GM19035 (cell line): ENCODE measurements around the gene OAF.

ENCODE experiments used
- ATAC-seq: cut with Tn5 transposase; IDR thresholded peaks from one replicate; pipeline ENCODE4 v1.9.1; 2021; ENCODE audit not compliant: unreplicated experiment

The OAF gene

DNA sequence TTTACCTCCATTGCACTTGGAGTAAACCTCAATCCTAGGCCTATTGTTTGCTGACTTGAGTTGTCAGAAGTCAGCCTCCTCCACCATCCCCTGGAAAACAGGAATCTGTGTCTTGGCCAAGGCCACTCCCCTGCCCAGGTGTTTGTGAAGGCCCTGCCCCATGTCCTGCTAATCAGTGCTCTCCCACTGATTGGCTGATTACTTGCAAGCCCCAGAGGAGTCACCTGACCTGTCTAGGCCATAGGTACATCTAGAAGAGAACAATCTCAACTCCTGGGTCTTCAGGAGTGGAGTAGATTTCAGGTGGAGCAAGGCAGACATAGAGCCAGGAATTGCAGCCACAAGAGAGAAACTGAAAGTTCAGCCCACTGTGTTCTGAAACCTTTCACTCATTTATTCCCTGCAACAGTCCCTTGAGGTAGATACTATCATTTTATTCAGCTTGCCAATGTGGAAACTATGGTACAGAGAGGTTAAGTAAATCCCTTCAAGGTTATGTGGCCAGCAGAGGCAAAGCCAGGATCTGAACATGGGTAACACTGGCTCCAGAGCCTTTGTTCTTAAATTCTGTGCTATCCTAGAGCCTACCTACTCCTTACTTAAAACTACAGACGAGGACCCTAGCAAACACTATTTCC is 10.4 kb downstream of the OAF start:
- no peak for ATAC-seq

DNA sequence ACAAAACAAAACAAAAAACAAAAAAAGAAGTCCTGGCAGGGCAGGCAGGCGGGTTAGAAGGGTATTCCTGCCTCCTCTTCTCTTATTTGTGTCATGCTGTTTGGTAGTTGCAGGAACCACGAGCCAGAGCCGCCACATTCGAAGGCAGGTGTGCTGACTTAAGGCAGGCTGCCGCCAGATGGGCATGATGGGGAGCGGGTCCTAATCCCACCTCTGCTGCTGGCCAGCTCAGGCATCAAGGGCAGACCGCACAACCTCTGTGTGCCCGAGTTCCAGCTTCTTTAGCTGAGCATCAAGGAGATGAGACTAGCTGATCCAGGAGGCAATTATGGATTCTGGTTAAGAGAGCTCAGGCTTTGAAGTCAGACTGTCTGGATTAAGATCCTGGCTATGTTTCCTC is 12.1 kb downstream of the OAF start:
- no peak for ATAC-seq

DNA sequence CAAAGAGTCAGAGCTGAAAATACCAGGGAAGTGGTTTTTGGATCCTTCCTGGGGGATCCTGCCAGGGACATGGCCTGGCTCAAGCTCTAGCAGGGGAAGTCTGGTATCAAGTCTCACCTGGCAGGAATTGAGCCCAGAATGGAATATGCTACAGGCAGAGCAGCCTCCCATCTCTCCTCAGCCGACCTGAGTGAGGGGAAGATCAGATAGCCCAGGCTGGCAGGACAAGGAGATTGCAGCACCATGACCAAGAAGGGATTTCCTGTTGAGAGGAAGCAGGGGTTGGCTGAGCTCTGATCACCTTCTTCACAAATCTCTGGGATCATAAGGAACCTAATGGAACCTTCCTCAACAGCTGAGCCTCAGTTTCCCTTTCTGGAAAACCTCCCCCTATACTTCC is 13.0 kb downstream of the OAF start:
- no peak for ATAC-seq

DNA sequence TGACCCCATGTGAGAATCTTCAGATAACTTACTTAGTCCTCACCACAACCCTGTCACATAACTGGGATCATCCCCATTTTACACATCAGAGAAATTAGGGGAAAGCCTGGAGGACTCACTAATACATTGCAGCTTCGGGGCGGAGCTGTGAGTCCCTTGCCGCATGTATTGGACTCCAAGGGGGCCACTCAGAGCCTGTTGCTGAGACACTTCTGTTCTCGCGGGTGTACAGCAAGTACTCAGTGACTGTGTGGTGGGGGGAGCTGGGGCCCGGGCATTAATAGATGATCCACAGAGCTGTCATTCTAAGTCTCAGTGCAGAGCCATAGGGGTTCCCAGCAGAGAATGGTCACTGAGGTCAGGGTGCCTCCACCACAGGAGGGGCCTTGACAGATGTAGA is 13.5 kb downstream of the OAF start:
- ATAC-seq: no peak

DNA sequence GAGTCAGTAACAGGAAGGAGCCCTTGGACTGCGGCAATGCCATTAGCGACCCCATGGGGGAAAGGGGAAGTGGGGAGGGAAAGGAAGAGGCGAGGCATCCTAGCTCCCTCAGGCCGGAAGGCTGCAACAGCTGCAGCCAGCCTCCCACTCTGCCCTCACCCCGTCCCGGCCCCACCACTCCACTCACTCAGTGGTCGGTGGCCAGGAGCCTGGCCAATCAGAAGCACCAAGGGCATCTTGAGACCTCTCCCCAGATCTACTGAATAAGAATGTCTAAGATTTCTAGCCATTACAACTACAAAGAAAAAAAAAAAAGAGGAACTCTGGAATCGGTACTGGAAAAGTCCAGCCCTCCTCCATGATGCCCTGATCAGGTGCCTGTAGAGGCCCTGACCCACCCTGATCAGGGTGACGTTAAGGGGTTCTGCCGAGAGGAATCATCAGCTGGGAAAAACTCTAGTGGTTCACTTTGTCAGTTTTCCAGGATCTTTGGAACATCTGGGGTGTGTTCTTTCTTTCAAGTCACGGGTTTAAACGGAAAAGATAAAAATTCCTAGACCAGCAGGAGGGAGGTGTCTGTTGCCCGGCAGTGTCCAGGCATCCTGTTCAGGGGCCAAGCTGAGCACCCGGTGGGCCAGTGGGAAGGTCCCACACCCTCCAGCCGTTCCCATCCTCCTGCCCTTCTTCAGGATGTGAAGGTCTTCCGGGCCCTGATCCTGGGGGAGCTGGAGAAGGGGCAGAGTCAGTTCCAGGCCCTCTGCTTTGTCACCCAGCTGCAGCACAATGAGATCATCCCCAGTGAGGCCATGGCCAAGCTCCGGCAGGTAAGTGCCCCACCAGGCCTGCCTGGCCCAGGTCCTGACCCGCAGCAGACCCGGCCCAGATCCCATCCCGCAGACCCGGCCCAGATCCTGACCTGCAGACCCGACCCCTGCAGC is 14.4 kb downstream of the OAF start:
- ATAC-seq: no peak

DNA sequence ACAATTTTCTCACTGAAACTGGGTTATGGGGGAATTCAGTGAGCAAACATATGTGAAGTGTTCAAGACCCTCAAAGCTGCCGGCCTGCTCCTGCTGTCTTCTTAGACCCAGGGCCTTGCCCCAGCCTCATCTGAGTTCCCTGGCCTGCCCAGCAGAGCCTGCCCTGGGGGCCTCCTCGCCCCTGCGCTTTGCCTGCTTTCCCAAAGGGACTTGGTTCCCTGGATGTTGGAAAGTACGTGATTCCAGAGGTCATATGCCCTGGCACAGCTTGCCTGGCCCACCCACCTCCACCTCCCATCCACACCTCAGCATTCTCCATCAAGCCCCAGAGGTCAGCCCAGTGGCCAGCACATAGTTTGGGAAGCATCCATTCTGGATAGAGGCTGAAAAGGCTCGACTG is 15.4 kb downstream of the OAF start:
- no peak for ATAC-seq

DNA sequence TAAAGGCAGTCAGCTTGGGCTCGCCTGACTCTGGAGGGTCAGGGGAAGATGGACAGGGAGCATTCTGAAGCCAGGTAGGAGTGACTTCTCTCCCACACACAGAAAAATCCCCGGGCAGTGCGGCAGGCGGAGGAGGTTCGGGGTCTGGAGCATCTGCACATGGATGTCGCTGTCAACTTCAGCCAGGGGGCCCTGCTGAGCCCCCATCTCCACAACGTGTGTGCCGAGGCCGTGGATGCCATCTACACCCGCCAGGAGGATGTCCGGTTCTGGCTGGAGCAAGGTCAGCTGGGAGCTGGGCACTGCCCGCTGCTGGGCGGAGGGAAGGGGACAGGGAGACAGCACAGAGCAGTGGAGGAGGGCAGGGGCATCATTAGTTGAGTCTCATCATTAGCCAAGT is 15.9 kb downstream of the OAF start:
- no peak for ATAC-seq

DNA sequence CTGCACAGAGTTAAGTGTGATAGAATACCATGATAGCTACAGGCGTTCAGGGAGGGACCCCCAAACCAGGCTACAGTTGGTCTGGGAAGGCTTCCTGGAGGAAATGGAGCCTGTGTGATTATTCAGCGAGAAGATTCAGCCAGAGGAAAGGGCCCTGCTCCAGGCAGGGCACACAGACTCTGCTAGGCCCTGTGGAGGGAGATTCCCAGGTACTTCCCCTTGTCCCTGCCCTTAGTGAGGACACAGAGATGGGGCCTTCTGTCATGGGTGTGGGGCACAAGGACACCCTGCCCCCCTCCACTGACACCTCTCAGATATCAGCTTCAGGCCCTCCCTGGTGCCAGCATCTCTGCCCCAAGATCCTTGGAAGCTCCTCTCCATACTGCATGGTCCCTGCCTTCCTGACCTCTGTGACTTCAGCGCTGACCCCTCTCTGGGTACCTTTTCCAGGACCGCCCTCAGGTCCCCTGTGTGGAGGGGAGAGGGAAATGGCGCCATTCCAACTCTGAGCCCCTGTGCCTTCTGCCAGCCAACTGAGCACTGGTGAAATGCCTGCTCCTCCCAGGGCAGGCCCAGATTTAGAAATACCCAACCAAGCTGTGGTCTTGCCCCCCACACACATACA is 16.5 kb downstream of the OAF start:
- ATAC-seq: no peak

DNA sequence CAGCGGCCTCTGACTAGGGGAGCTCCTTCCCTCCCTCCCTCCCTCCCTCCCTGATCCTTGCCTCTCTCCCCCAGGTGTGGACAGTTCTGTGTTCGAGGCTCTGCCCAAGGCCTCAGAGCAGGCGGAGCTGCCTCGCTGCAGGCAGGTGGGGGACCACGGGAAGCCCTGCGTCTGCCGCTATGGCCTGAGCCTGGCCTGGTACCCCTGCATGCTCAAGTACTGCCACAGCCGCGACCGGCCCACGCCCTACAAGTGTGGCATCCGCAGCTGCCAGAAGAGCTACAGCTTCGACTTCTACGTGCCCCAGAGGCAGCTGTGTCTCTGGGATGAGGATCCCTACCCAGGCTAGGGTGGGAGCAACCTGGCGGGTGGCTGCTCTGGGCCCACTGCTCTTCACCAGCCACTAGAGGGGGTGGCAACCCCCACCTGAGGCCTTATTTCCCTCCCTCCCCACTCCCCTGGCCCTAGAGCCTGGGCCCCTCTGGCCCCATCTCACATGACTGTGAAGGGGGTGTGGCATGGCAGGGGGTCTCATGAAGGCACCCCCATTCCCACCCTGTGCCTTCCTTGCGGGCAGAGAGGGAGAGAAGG is 18.1 kb downstream of the OAF start:
- no peak for ATAC-seq

DNA sequence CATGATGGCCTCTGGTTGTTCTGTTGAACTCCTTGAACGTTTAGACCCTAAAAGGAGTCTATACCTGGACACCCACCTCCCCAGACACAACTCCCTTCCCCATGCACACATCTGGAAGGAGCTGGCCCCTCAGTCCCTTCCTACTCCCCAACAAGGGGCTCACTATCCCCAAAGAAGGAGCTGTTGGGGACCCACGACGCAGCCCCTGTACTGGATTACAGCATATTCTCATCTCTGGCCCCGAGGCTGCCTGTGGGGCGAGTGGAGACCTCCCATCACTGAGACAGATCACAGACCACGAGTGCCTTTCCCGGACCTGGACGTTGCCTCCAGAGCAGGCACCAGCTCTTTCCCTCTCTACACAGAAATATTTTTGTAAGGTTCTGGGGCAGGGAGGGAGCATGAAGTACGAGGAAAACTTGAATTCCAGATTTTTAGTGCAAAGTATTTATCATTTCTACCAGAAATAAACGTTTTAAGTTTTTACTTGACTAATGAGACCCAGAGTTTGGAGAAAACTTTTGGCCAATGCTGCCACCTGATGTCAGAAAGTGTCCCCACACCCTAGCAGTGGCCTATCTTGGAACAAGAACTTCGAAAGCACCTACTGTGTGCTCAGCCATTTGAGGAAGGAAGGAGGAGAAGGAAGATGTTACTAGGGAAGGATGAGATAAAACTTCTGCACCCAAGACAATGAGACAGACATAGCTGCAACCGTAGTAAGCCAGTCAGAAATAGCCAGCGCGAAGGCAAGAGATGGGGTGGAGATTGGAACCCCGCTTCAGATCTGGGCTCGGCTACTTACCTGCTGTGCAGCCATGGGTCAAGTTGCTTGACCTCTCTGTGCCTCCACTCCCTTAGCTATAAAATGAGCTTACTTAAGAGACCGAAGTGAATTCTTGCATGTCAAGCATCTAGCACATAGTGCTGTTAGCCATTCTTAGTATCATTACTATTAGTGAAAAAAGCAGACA is 18.9 kb downstream of the OAF start:
- no peak for ATAC-seq

DNA sequence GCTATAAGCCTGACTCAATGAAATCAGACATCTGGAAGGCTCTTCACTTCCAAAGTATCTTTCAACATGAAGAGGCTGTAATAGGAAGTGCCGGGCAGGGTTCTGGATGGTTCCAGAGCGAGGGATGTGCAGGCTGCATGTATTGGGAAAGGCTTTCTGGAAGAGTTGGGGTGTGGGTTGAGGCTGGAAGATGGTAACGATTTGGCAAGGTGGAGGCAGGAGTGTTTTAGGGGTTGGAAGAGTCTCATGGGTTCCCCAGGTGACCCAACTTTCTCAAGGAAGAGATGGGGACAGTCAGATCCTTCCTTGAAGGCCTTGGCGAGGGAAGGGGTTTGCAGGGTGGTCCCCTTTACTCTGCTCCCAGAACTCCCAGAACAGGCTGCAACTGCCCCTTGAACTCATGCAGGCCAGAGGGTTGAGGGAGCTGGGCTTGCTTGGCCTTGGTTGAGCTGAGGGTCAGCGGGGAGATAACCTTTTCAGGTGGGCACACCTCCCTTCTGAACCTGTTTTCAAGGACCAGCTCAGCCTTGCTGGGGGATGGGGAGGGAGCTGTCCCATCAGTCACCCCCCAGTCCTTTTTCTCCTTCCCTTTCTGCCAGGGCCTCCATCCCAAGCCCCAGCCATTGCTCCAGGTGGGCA is 19.7 kb downstream of the OAF start:
- ATAC-seq: no peak

DNA sequence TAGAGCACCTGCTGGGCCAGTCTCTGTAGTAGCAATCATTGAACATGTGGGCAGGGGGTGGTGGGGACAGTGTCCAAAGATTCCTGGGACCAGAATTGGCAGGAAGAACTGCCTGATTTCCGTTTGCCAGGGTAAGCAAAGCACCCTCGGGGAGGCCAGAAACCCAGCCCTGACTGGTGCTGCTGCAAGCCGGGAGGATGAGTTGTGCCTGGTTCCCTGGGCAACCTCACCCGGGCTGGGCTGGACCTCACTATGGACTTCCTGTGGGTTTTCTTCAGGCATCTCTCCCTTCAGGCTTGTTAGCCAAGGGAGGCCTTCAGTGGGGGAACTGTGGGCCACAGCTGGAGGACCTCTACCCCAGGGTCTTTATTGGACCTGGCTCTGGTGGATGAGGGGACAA is 21.1 kb downstream of the OAF start:
- ATAC-seq: no peak

DNA sequence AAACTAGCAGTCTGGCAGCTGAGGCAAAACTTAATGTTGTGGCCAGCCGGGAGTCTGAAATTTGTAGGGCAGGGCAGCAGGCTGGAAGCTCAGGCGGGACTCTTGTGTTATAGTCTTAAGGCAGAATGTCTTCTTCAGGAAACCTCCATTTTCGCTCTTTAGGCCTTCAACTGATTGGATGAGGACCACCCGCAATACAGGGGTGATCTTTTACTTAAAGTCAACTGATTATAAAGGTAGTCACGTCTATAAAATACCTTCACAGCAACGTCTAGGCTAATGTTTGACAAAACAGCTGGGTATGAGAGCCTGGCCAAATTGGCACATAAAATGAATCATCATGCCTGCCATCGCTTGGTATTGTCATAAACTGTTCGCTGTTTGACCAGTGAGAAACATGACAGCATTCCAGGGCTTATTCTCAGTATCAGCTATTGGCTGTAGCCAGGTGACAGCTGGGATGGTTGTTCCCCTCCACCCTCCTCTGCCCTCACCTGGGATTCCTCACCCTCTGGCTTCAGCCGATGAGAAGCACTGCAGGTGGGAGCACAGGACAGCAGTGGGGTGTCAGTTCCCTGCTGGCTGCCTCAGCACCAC is 22.5 kb downstream of the OAF start:
- no peak for ATAC-seq

DNA sequence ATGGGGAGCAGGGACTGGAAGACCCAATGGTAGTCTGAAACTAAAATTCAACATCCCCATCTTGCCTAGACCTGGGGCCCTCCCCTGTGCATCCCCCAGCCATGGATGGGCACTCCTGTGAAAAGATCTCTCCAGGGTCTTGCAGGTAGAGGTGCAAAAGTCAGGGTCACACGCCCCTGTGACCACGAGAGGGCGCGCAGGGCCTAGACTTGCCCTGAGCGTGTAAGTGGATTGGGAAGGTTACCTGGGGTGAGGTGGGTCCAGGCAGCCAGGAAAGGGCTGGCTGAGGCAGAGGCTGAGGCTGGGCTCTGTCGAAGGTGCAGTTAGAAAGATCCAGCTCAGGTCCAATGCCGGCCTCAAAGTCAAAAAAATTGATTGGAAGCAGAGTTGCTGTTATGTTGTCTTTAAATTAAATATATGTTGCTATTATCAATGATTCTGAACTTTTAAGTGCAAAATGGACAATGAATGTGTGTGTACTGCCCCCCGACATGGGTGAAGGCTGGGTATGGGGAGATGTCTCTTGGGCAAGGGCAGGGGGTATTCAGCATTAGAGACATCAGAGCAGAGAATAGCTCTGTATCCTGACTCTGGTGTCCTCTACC is 24.3 kb downstream of the OAF start:
- ATAC-seq: no peak

DNA sequence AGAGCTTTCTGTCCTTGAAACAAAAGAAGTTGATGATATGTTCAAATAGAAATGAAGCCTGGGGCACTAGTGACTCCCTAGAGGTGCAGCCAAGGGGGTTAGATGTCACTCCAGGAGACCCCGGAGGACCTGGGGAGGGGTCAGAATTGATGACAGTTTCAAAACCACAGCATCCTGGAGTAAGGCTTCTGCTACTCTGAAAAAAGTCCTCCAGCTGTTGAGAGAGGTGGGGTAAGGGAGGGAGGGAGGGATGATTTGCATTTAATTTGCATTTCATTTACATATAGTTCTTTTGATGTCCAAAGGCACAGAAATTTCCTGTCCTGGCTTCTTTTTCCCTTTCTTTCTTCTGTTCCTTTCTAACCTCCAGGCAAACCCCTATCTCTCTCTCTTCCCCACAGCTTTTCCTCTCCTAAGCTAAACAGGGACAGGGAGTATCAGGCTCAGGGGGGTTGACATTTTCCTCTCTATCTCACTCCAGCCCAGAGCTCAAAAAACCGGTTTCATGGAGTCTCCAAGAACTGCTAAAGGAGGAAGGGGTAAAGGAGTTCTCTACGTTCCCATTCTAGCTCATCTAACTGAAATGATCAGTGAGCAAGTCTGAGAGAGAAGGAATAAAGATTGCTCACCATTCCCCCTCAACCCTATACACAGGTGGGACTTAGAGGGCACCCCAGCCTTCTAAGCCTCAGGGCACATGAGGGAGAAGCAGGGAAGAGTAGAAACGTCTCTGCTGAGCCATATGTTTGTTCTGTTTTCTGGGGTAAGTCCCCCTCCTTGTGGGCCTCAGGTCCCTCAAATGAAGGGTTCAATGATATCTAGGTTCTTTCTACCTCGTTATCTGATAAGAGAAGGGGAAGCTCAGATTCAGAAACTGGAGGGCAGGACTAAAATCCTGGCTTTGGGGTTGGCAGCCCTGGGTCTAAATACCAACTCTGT is 25.6 kb downstream of the OAF start:
- ATAC-seq: no peak

DNA sequence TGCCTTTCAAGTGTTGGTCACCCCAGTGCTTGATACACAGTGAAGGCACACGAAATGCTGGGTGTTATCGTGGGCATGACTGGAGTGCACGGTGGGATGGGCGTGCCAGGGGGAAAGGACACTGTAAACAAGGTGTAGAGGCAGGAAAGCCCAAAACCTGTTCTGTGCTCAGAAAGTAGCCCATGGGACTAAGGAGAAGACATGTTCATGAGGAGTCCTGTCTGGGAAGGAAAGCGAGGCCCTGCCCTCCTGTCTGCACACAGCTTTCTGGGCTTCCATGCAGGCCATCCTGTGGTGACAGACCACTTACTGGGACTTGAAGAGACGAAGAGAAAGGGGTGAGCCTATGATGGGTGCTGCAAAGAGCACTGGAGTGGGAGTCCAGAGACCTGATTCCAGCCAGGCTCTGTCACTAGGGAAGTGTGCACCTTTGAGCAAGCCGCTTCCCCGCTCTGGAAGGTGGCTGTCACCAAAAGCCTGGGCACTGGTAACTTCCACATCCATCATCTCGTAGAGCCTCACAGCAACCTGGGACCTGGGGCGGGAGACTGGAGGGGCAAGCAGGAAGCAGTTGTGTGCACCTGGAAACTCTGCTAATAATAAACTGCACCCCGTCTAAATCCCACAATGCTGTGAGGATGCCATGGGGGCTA is 28.3 kb downstream of the OAF start:
- ATAC-seq: no peak

DNA sequence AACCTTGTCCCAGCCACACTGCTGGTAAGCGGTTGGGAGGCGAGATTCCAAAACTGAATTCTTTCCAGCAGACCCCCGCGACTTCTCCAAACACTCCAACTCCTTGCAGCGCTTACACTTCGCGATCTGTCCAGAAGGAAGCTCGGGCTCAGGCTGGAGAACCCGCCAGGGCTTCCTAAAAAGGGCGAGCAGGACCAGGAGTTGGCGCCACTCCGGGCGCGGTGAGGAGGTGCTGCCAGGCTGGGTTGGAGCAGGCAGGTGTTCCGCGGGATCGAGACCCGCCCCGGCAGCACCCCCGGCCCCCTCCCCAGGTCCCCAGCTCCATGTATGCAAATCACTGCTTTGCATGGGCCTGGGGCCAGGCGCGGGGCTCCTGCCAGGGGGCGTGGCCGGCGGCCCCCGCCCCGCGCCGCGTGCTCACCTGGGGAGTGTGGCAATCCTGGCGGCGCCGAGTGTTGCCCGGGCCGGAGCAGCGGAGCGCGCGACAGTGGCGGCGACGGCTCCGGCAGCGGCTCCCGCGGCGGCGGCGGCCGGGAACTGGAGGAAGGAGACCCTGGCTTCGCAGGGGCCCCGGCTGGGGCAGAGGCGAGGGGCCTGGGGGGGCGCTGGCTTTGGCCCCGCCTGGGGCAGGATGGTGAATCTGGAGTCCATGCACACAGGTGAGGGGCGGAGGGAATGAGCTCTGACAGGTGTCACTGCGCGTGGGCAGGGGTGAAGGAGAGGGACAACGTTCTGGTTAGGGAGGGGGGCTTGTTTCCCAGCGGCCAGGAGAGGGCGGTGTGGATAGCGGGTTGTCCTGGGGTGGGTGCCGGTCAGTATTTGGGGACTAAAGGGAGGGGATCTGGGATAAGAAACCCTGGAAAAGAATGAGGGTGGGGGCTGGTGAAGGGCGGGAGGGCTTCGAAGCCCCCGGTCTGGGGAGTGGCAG is 29.1 kb downstream of the OAF start, which contains the start of gene POU2F3:
POU2F3 (plus strand) TSS at position 428 of the 928 bp plus-strand sequence; CDS start at position 632, 204 bp downstream.
- ATAC-seq: no peak
